HG03342 (cell line): Measurements from ENCODE around the gene UQCR11.

ENCODE experiments used
- ATAC-seq: cut with Tn5 transposase; IDR thresholded peaks from one replicate; pipeline ENCODE4 v1.9.1; 2021; ENCODE audit warnings: mild to moderate bottlenecking, moderate library complexity; ENCODE audit not compliant: unreplicated experiment

The UQCR11 gene

DNA sequence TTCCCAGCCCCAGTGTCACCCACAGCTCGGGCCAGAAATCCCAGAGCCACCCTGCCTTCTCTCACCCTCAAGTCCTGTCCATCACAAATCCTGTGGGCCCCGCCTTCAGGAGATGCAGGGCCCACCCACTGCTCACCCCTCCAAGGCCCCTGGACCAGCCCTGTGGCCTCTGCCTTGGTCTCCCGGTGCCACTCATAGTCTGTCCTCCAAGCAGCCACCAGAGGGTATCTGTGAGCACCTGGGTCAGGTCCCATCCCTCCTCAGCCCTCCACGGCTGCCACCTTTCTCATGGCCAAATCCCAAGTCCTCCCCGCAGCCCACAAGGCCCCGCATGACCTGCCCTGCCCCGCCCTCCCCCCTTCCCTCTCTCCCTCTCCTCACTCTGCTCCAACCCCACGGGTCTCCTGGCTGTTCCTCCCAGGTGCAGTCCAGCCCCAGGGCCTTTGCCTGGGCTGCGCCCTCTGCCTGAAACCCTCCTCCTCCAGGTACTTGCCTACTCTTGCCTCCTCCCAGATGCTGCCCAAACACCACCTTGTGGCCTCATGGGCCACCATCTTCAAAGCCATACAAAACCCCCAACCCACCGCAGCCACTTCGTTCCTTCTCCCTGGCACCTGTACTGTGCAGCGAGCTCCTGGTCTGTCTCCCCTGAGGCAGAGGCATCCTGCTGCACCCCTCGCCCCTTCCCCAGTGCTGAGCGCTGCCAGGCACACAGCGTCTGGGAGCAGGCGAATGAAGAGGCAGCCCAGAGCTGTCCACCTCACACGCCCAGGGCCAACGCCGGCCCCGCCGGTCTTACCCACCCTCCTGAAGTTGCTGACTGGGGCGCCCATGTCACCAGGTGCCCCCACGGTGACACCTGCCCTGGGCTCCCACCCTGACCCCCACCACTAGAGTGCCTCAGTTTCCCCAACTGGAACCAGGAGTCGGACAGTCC is 13.2 kb upstream of the UQCR11 start:
- no peak for ATAC-seq

DNA sequence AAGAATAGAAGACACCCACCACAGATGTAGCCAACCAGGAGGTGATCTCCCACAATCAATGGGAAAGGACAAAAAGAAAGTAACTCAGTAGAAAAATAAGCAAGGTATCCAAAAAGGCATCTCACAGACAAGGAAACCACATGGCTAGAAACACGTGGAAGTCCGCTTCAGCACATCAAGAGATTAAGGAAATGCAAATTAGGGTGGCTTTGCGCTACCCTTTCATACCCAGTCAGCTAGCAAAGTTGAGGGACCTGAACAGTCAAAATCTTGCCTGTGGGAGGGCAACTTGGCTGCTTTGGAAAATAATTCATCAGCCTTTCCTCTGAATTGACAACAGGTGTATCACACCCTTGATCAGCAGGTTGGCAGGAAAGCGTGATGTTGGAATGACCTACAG is 11.6 kb upstream of the UQCR11 start:
- no peak for ATAC-seq

GRCh38 chr19:1616396-1616795 is 11.1 kb upstream of the UQCR11 start:
- ATAC-seq = no peak

DNA sequence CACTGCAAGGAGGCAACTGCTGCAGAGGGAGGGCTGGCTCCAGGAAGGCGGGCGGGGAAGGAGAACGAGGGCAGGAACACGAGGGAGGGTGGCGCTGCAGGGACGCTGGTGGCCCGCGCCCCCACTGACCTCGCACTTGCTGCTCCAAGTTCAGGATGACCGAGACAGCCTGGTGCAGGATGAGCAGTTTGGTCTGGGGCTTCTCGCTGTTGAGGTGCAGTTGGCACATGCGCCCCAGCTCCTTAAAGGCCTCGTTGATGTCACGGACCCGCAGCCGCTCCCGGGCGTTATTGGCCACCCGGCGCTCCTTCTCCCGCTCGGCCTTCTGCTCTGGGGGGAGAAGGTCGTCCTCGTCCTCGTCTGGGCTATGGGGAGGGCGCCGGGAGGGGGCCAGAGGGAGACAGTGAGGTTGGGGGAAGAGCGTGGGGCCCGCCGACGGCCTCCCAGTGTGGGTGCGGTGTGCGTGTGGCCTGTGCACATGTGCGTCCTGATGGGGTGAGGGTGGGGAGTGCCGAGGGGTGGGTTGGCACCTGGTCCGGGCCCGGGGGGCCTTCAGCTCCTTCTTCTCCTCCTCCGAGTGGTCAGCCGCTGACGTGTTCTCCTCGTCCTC is 10.0 kb upstream of the UQCR11 start:
- ATAC-seq = no peak

DNA sequence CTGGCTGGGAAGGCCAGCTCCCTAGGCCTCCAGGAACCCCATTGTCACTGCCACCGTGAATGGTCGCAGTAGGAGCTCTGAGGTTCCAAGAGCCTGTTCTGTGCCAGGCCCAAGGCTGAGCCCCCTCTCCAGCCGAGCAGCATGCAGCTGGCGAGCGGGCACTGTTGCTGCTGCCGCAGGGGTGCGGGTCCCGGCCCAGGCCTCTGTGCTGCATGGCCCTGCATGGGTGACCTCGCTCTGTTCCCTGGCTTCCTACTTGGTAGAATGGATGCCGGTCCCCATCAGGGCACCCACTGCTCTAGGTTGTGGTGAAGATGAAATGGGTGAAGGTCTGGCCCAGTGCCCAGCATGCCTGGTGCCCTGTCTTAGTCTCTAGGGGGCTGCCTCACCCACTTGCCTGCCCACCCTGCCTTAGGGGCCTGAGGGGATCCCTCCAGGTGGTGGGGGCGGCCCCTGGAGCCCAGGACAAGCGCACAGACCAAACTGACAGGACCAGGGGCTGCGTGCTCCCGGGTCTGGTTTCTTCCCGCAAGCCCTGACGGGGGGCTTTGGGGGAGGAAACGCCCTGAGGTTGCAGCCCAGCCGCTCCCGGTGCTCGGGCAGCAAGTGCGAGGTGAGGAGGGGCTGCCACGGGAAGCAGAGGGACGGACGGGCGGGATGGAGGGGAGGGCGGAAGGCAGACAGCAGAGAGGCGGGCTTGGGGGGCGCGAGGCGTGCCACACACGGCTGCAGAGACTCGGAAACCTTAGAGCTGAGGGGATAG is 8.7 kb upstream of the UQCR11 start:
- no peak for ATAC-seq

GRCh38 chr19:1613146-1613545 is 7.9 kb upstream of the UQCR11 start:
- ATAC-seq = no peak

DNA sequence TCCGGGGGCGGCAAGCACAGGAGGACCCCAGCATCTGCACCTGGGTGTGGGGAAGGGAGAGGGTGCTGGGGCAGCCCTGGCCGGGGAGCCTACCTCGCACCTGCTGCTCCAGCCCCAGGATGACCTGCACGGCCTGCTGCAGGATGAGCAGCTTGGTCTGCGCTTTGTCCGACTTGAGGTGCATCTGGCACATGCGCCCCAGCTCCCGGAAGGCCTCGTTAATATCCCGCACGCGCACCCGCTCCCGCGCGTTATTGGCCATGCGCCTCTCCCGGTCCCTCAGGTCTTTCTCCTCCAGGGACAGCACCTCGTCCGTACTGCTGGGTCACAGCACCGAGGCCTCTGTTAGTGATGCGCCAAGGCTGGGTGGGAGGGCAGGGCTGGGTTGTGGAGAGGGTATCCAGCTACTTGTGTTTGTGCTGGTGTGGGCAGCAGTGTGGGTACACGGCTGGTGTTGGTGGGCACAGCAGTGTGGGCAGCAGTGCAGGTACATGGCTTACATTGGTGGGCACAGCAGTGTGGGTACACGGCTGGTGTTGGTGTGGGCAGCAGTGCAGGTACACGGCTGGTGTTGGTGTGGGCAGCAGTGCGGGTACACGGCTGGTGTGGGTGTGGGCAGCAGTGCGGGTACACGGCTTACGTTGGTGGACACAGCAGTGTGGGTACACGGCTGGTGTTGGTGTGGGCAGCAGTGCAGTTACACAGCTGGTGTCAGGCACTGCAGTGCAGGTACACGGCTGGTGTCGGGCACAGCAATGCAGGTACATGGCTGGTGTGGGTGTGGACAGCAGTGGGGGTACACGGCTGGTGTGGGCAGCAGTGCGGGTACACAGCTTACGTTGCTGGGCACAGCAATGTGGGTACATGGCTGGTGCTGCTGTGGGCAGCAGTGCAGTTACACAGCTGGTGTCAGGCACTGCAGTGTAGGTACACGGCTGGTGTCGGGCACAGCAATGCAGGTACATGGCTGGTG is 7.1 kb upstream of the UQCR11 start:
- no peak for ATAC-seq

GRCh38 chr19:1611353-1611752 is 6.1 kb upstream of the UQCR11 start:
- ATAC-seq = no peak

GRCh38 chr19:1610579-1610978 is 5.3 kb upstream of the UQCR11 start:
- ATAC-seq = no peak

GRCh38 chr19:1609680-1610474 is 4.6 kb upstream of the UQCR11 start:
- no peak for ATAC-seq

GRCh38 chr19:1609103-1609396 is 3.8 kb upstream of the UQCR11 start:
- no peak for ATAC-seq

DNA sequence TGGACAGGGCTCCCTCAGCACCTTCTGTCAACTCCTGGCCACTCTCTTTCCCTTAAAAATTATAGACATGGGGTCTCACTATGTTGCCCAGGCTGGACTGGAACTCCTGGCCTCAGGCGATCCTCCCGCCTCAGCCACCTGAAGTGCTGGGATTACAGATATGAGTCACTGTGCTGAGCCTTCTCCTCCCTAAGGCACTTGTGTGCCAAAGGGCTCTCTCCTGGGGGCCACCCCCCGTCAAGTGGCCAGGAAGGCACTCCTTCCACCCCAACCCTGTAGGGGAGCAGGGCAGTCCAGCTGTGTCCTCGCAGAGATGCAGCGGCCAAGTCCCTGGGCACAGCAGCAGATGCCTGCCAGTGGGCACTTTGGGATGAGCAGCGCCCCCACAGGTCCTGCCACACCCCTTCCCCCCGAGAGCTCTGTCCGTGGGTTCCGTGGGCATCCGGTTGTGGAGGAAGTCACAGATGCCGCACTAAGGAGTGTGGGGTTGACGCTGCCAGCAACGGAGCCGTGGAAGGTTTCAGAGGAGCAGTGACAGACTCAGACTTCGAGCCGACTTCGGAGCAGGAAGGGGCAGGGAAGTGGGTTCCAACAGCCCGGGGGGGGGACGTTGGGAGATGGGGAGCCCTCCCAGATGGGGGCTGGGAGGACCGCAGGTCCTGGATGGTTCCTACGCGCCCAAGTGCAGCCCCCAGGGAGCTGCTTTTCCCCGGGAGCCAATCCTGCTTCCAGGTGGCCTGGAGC is 3.3 kb upstream of the UQCR11 start:
- ATAC-seq = no peak

DNA sequence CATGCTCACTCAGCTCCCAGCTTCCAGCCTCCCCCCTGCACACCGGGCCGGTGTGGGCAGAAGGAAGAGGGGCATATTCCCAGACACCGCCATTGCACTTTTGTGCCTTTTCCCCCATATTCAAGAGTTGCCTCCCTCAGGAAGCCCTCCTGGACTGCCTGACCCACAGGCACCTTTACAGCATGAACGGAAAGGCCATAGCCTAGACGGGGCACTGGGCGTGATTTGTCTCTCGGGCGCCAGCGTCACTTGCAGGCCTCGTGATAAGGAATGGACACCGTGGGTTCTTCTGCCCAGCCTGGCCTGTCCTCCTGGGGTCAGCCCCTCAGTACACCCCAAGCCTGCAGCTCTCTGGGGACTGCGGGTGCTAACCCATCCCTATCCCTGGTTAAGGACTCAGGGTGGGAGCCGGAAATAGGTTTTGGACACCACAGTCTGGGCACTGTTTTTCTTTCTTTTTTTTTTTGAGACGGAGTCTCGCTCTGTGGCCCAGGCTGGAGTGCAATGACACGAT is 933 bp upstream of the UQCR11 start:
- no peak for ATAC-seq

- ATAC-seq = no peak
Observed at GRCh38 chr19:1602091-1602707, 3.1 kb downstream of the UQCR11 start.

GRCh38 chr19:1601613-1602064 is 3.6 kb downstream of the UQCR11 start:
- no peak for ATAC-seq

DNA sequence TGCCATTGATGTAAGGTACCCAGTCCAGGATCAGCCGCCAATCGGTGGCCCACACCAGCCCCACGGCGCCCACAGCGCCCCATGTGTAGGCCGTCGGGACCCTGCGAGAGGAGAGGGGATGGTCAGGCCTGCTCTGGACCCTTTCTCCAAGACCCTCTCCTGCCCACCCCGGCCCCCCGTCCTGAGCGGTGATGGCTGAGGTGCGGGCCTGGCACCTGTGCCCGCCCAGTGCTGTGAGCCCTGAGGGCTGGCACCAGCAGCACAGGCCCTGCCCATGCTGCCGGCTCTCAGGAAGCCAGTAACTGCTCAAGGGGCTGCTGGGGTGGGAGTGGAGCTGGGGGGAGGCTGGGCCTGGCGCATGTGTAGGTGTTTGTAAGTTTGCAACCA is 5.8 kb downstream of the UQCR11 start:
- ATAC-seq = no peak

- ATAC-seq = no peak
Observed at GRCh38 chr19:1598777-1599459, 6.3 kb downstream of the UQCR11 start.

DNA sequence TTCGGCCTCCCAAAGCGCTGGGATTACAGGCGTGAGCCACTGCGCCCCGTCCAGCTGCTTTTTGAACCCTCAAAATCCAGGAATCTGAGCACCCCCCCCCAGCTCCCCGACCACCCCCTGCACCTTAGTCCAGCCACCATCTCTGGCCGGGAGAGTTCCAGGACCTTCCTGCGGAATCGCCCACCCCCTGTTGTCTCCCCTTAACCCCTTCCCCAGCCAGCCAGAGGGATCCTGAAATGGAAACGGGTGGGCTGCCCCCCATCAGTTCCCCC is 11.8 kb downstream of the UQCR11 start:
- ATAC-seq = no peak
